ENCODE data around the gene FSTL4.

The FSTL4 gene

DNA sequence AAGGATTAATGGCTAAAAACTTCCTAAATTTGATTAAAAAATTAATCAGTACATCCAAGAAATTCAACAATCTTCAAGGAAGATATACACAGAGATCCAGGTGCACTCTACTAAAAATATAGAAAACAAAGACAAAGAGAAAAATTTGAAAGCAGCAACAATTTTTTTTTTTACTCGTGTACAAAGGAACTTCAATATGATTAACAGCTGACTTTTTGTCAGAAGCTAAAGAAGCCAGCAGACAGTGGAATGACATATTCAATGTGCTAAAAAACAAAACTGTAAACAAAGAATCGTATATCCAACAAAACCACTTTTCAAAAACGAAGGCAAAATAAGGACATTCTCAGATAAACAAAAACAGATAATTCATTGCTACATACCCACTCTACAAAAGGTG lies 234.6 kb downstream of the FSTL4 start:
- ATAC-seq = no peak
- peaks cover 47% of the 10 kb centered on the region for H3K27me3 Mint-ChIP-seq
- H3K36me3 Mint-ChIP-seq = peaks cover 8% of the 10 kb centered on the region
- H3K4me3 Mint-ChIP-seq = no peak overlapping the region
- H3K4me1 Mint-ChIP-seq = no peaks in the 10 kb centered on the region
- no peak overlapping the region for H3K27ac Mint-ChIP-seq
- H3K9me3 Mint-ChIP-seq = peaks cover 14% of the 10 kb centered on the region

DNA sequence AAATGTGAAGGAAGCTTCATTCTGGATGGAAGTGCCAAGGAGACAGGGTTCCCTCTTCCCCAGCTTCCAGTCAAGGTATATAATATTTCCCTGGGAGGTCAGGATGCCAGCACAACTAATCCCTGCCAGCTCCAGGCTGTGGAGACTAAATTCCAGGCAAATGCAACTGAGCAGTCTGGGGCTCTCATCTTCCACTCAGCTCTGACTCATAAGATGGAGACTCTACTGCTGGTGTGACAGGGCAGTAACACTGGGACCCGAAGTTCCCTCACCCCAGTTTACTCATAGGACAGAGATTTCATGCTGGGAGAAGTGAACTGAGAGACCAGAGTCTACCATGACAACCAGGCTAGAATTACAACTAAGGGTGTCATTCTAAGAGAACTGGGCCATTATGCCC lies 235.4 kb downstream of the FSTL4 start:
- Mint-ChIP-seq H3K36me3 (peaks cover 8% of the 10 kb centered on the region), H3K9me3 (peaks cover 14% of the 10 kb centered on the region), H3K27me3 (peaks cover 55% of the 10 kb centered on the region), H3K4me1 (no peaks in the 10 kb centered on the region), H3K27ac (no peak overlapping the region), H3K4me3 (no peak overlapping the region)
- no peak for ATAC-seq

- peaks cover 72% of the 10 kb centered on the region for H3K27me3 Mint-ChIP-seq
- H3K36me3 Mint-ChIP-seq = peaks cover 8% of the 10 kb centered on the region
- no peak overlapping the region for H3K27ac Mint-ChIP-seq
- H3K4me1 Mint-ChIP-seq = no peaks in the 10 kb centered on the region
- H3K4me3 Mint-ChIP-seq = no peak overlapping the region
- ATAC-seq = no peak
- H3K9me3 Mint-ChIP-seq = peaks cover 8% of the 10 kb centered on the region
Observed at GRCh38 chr5:133373121-133373870, 239.0 kb downstream of the FSTL4 start.

DNA sequence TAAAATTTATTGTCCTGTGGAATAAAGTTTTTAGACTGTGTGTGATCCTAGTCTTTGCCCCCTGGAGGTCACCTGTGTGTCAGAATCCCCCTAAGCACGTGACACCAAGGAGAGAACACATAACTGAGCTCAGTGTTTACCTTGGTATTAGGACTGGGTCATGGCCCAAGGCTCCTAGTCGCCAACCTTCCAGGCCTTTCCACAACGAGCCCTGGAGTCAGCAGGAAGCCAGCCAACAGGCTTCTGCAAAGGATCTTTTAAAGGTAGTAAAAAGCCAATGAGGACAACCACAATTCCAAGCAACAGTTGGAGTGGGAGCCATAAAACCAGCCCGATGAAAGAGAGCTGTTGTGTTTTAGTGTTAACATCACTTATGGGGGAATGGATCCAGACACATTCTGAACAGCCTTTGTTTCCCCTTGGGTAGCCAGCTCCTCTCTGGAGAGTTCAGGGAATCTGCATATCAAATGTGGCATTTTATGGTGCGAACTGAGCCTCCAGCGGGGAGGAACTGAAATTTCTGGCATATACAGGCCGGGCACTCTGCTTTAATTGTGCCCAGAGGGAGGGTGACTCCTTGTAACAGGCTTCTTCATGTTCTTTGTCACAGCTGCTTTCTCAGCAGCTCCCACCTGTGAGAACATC lies 239.9 kb downstream of the FSTL4 start:
- no peak for ATAC-seq
- Mint-ChIP-seq H3K9me3 (peaks cover 6% of the 10 kb centered on the region), H3K36me3 (peaks cover 5% of the 10 kb centered on the region), H3K4me3 (no peak overlapping the region), H3K27ac (no peak overlapping the region), H3K4me1 (no peaks in the 10 kb centered on the region), H3K27me3 (peaks cover 72% of the 10 kb centered on the region)

DNA sequence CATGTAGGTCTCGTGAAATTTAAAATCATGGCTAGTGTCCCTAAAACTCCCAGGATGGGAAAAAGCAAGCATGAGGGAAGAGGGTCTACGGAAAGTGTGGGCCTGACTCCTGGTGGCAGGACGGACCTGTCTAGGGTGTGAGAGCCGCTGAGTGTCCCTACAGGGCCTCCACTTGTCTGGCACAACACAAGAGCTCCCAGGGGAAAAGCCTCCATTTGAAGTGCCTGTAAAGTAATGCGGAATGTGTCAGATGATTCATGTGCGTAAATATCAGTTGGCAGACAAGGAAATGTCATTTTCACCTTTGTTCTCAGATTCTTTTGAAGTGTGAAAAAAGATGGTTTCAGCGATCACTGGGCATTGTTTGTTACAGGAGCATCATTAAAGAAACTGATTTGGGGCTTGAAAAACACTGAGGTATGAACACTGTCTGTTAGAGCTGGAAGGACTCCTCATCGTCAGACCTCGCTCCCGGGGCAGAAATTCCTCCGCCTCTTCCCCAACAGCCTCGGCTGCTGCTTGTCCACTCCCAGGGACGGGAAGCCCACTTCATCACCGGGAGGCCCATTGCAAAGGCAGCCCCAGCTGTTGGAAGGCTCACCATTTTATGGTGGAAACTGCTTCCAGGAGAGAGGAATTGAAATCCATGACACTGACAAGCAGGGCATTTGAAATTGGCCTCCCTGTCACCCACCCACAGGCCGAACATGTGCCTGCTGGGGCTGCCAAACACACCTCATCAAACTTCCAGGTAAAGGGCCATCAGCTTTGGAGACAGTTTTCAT lies 240.8 kb downstream of the FSTL4 start:
- H3K4me3 Mint-ChIP-seq = no peak overlapping the region
- H3K27ac Mint-ChIP-seq = no peak overlapping the region
- H3K27me3 Mint-ChIP-seq = peaks cover 72% of the 10 kb centered on the region
- no peaks in the 10 kb centered on the region for H3K4me1 Mint-ChIP-seq
- ATAC-seq = no peak
- H3K9me3 Mint-ChIP-seq = no peaks in the 10 kb centered on the region
- H3K36me3 Mint-ChIP-seq = no peaks in the 10 kb centered on the region

- no peaks in the 10 kb centered on the region for H3K36me3 Mint-ChIP-seq
- H3K4me1 Mint-ChIP-seq = no peaks in the 10 kb centered on the region
- no peak overlapping the region for H3K27ac Mint-ChIP-seq
- H3K4me3 Mint-ChIP-seq = no peak overlapping the region
- no peak for ATAC-seq
- peaks cover 74% of the 10 kb centered on the region for H3K27me3 Mint-ChIP-seq
- H3K9me3 Mint-ChIP-seq = no peaks in the 10 kb centered on the region
Observed at GRCh38 chr5:133370904-133371303, 241.4 kb downstream of the FSTL4 start.

DNA sequence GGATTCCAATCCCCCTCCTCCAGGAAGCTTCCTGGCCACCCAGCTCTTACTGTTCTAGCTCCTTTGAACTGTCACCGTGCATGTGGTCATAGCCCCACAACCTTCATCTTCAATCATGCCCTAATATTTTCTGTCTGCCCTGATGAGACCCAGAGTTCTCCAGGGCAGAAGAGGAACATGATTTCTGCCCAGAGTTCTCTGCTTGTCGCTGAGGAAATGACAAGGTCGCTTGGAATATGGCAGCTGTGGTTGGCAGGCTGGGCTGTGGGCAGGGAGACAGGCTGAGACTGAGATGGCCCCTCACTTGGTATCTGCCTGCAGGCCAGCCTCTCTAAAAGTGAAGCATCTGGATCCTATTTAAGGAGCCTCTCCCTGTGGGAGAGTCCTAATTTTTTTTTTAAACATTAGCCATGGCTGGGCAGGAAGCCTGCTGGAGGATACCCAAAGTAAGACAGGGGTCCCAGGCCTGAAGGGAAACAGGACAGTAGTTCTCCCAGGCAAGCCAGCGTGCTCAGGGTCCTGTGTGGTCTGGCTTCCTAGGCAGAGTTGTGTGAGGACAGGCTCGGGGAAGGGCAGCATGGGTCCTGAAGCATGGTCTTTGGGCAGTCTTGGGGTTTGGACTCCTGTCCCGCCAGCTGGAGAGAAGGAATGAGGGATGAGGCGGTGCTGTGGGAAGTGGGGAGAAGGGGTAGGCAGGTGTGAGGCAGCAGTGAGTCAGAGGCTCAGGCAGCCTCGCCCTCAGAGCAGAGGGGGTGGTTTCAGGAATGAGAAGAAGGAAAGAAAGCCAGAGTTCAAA lies 242.1 kb downstream of the FSTL4 start:
- Mint-ChIP-seq H3K9me3 (no peaks in the 10 kb centered on the region), H3K27me3 (peaks cover 71% of the 10 kb centered on the region), H3K36me3 (no peaks in the 10 kb centered on the region), H3K4me1 (no peaks in the 10 kb centered on the region), H3K27ac (no peak overlapping the region), H3K4me3 (no peak overlapping the region)
- ATAC-seq = no peak

DNA sequence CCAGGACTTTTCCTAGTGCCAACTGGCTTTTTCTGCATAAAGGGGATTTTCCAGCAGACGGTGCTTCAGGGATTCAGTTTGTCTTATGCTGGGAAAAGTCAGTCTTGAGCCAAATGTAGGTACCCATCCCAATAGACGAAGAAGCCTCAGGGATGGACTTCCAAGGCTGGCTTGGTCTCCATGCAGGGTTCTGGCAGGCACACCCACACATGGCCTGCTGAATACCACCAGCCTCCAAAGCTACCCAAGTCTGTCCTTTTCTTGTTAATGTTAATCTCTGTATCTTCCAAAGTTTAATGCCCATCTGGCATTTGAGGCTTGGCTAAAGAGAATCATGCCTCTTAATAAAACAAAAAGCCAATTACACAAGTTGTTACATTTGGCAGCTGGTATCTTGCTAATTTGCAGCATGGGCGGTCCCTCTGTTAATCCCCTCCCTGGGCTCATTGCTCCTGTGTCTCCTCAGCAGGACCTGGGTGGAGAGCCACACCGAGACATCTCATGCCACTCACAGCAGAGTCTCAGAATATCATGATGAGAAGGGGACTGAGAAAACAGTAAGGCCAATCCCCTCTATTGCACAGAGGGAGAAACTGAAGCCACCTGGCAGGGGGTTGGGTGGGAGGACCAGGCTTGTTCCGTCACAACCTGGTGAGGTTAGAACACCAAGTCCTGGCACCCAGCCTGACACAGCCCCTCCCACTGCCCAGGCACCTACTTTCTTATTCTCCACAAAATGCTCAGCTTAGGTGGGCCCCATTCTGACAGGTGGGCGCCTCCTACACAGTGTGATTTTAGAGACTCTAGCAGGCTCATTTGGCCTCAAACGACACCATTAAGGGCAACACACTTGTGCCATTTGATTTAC lies 243.2 kb downstream of the FSTL4 start:
- Mint-ChIP-seq H3K36me3 (no peaks in the 10 kb centered on the region), H3K9me3 (no peaks in the 10 kb centered on the region), H3K27me3 (peaks cover 61% of the 10 kb centered on the region), H3K4me3 (no peak overlapping the region), H3K4me1 (no peaks in the 10 kb centered on the region), H3K27ac (no peak overlapping the region)
- ATAC-seq = no peak

- Mint-ChIP-seq H3K4me1 (no peaks in the 10 kb centered on the region), H3K4me3 (no peak overlapping the region), H3K27ac (no peak overlapping the region), H3K9me3 (no peaks in the 10 kb centered on the region), H3K27me3 (peaks cover 58% of the 10 kb centered on the region), H3K36me3 (no peaks in the 10 kb centered on the region)
- no peak for ATAC-seq
Observed at GRCh38 chr5:133367984-133368383, 244.4 kb downstream of the FSTL4 start.

- Mint-ChIP-seq H3K4me3 (no peak overlapping the region), H3K27ac (no peak overlapping the region), H3K9me3 (no peaks in the 10 kb centered on the region), H3K36me3 (no peaks in the 10 kb centered on the region), H3K27me3 (peaks cover 56% of the 10 kb centered on the region), H3K4me1 (no peaks in the 10 kb centered on the region)
- no peak for ATAC-seq
Observed at GRCh38 chr5:133367071-133367786, 245.1 kb downstream of the FSTL4 start.

- H3K4me1 Mint-ChIP-seq = no peaks in the 10 kb centered on the region
- H3K9me3 Mint-ChIP-seq = no peaks in the 10 kb centered on the region
- no peak overlapping the region for H3K27ac Mint-ChIP-seq
- no peaks in the 10 kb centered on the region for H3K36me3 Mint-ChIP-seq
- H3K27me3 Mint-ChIP-seq = peaks cover 49% of the 10 kb centered on the region
- no peak for ATAC-seq
- H3K4me3 Mint-ChIP-seq = no peak overlapping the region
Observed at GRCh38 chr5:133366438-133366837, 245.9 kb downstream of the FSTL4 start.

GRCh38 chr5:133365738-133366137 lies 246.6 kb downstream of the FSTL4 start:
- no peak overlapping the region for H3K27ac Mint-ChIP-seq
- no peaks in the 10 kb centered on the region for H3K9me3 Mint-ChIP-seq
- peaks cover 42% of the 10 kb centered on the region for H3K27me3 Mint-ChIP-seq
- H3K4me3 Mint-ChIP-seq = no peak overlapping the region
- H3K36me3 Mint-ChIP-seq = no peaks in the 10 kb centered on the region
- no peaks in the 10 kb centered on the region for H3K4me1 Mint-ChIP-seq
- ATAC-seq = no peak

DNA sequence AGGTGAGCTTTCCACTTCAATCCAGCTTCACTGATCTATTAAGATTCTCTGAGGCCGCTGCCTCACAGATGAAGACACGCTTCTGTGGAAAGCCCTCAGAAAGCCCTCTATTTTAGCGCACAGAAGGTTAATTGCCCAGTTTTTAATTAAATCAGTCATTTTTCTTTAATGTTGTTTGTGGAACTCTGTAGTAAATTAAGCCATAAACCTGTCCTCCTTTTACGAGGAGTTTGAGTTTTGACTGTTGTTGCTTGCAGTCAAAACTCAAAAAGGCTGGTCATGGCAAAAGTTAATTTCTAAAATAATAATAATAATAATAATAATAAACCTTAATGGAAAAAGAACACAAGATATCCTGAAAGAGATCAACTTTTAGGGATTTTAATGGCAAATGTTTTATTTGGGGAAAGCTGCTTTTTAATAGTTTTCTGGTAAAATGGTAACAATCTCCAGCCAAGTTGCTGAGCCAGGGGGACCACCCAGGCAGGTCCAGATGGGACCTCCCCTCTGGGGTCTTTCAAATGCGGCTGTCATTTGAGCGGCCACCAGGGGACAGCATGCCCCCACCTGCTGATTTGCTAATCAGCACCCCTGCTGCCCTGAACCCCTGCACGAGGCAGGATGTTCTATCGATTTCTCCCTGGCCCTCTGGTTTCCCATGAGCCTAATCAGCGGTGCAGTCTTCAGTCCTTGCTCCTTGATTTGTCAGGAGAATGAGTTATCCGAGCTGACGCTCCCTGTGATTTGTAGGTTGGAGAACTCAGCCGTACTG lies 247.2 kb downstream of the FSTL4 start:
- Mint-ChIP-seq H3K4me1 (no peaks in the 10 kb centered on the region), H3K36me3 (no peaks in the 10 kb centered on the region), H3K4me3 (no peak overlapping the region), H3K27ac (no peak overlapping the region), H3K27me3 (peaks cover 35% of the 10 kb centered on the region), H3K9me3 (no peaks in the 10 kb centered on the region)
- no peak for ATAC-seq

Measured in stimulated activated memory B cell treated with anti-CD40 and anti-IgM and Interleukin-4, amounts not matched to agents 10 μg/mL and 1 μg/mL and 100 μg/mL, for 72 hours (primary cell).